Measurements from ENCODE around the gene CLEC16A.

Gene CLEC16A

DNA sequence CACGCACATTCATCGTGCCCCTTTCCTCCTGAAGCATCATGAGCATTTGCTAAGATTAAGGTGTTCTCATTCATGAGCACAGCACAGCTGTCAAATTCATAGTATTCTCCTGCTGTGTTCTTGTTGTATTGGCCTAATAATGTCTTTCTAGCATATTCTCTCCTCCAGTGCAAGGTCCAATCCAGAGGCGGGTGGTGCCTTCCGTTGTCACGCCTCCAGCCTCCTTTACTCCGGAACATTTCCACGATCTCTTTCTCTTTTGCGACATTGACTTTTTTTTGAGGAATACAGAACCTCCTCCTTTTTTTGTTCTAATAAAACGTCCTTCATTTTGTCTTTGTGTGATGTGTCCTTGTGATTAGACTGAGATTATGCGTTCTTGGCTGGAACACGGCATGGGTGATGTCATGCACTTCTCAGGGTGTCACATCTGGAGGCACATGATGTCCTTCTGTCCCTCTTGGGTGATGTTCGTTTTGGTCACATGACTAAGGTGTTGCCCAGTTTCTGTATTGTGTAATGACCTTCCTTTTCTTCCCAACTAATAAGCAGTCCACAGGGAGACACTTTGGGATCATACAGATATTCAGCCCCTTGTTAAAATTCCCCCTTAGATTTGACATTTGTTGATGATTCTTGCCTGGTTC, 66.3 kb downstream of the CLEC16A start:
- no peak overlapping the region for H3K4me3 ChIP-seq (ENCODE audit: low read length)
- no peak for TF ChIP-seq ZNF274 (IDR thresholded peaks at IDR 0.05; ENCODE audit: low read depth, low read length)

- no peak overlapping the region for H3K4me3 ChIP-seq (ENCODE audit: low read length)
- no peak for TF ChIP-seq ZNF274 (IDR thresholded peaks at IDR 0.05; ENCODE audit: low read depth, low read length)
Observed at GRCh38 chr16:11011326-11011725, 67.0 kb downstream of the CLEC16A start.

DNA sequence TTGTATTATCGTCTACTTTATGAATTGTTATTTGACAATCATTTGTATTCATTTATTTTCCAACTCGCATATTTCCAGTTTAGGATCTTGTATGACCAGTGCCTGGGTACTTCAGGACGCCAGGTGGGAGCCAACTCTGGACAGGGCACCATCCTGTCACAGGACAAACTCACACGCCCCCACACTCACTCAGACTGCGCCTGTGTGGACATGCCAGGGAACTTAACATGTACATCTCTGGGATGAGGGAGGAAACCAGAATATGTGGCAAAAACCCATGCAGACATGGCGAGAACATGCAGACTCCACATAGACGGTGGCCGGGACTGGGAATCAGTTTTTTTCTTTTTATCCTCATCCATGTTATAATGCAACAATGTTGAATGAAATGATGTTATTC, 68.5 kb downstream of the CLEC16A start:
- TF ChIP-seq ZNF274 (IDR thresholded peaks at IDR 0.05; ENCODE audit: low read depth, low read length), result no peak
- no peak overlapping the region for H3K4me3 ChIP-seq (ENCODE audit: low read length)

- TF ChIP-seq ZNF274 (IDR thresholded peaks at IDR 0.05; ENCODE audit: low read depth, low read length), result no peak
- no peak overlapping the region for H3K4me3 ChIP-seq (ENCODE audit: low read length)
Observed at GRCh38 chr16:11014136-11014535, 69.8 kb downstream of the CLEC16A start.

GRCh38 chr16:11015076-11015475, 70.7 kb downstream of the CLEC16A start:
- no peak overlapping the region for H3K4me3 ChIP-seq (ENCODE audit: low read length)
- no peak for TF ChIP-seq ZNF274 (IDR thresholded peaks at IDR 0.05; ENCODE audit: low read depth, low read length)

GRCh38 chr16:11015607-11016006, 71.2 kb downstream of the CLEC16A start:
- no peak overlapping the region for H3K4me3 ChIP-seq (ENCODE audit: low read length)
- TF ChIP-seq ZNF274 (IDR thresholded peaks at IDR 0.05; ENCODE audit: low read depth, low read length), result no peak

DNA sequence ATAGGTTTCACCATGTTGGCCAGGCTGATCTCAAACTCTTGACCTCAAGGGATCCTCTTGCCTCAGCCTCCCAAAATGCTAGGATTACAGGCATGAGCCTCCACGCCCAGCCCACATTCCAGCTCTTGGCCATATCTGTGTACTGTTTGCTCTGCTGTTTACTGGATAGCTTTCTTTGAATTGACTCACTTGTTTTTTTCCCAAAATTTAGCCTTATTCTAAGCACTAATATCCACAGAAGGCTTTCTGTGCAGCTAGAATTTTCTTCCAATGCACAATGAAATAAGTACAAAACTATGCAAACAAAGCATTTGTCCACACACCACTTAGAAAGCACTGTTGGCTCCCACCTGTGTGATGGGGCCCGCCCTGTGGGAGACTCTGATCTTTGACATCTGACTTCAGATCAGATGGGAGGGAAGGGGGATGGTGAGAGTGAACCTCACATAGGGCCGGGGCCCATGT, 72.2 kb downstream of the CLEC16A start:
- TF ChIP-seq ZNF274 (IDR thresholded peaks at IDR 0.05; ENCODE audit: low read depth, low read length), result no peak
- H3K4me3 ChIP-seq (ENCODE audit: low read length), result no peak overlapping the region

GRCh38 chr16:11016993-11017392, 72.6 kb downstream of the CLEC16A start:
- H3K4me3 ChIP-seq (ENCODE audit: low read length), result no peak overlapping the region
- no peak for TF ChIP-seq ZNF274 (IDR thresholded peaks at IDR 0.05; ENCODE audit: low read depth, low read length)

GRCh38 chr16:11017499-11017898, 73.1 kb downstream of the CLEC16A start:
- H3K4me3 ChIP-seq (ENCODE audit: low read length), result no peak overlapping the region
- no peak for TF ChIP-seq ZNF274 (IDR thresholded peaks at IDR 0.05; ENCODE audit: low read depth, low read length)

GRCh38 chr16:11020388-11020787, 76.0 kb downstream of the CLEC16A start:
- no peak for TF ChIP-seq ZNF274 (IDR thresholded peaks at IDR 0.05; ENCODE audit: low read depth, low read length)
- H3K4me3 ChIP-seq (ENCODE audit: low read length), result no peak overlapping the region

DNA sequence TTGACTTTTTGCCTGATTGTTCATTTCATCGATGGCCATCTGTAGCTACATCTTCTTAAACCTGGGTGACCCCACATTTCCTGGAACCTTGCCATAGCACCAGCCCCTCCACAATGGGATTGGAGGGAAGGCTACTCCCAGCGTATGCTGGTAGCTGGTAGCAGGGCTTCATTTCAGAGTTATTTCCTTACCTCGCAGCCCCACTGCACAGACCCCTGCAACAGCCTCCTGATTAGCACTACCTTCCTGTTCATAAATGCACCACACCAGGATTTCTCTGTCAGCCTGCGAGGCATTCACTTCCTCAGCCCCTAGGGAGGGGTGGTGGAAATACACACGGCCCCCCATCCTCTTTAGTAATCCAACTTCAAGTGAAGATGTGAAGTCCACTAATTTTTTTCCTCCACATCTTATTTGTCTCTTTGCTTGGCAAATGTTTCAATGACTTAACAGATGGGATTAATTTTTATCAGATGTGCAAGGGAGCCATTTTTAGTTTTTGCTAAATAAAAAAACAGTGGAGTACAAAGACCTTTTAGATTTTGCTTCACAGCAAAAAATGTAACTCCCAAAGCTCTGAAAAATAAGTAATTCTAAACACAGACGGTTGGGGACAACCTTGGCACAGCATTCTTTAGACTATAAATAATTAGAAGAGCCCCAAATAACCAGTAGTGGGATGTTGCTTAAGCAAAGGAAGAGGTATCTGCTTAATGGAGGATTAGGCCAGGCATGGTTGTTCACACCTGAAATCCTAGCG, 76.6 kb downstream of the CLEC16A start:
- no peak overlapping the region for H3K4me3 ChIP-seq (ENCODE audit: low read length)
- no peak for TF ChIP-seq ZNF274 (IDR thresholded peaks at IDR 0.05; ENCODE audit: low read depth, low read length)

- no peak overlapping the region for H3K4me3 ChIP-seq (ENCODE audit: low read length)
- no peak for TF ChIP-seq ZNF274 (IDR thresholded peaks at IDR 0.05; ENCODE audit: low read depth, low read length)
Observed at GRCh38 chr16:11022002-11022401, 77.6 kb downstream of the CLEC16A start.

- no peak for TF ChIP-seq ZNF274 (IDR thresholded peaks at IDR 0.05; ENCODE audit: low read depth, low read length)
- no peak overlapping the region for H3K4me3 ChIP-seq (ENCODE audit: low read length)
Observed at GRCh38 chr16:11023262-11024039, 79.1 kb downstream of the CLEC16A start.

DNA sequence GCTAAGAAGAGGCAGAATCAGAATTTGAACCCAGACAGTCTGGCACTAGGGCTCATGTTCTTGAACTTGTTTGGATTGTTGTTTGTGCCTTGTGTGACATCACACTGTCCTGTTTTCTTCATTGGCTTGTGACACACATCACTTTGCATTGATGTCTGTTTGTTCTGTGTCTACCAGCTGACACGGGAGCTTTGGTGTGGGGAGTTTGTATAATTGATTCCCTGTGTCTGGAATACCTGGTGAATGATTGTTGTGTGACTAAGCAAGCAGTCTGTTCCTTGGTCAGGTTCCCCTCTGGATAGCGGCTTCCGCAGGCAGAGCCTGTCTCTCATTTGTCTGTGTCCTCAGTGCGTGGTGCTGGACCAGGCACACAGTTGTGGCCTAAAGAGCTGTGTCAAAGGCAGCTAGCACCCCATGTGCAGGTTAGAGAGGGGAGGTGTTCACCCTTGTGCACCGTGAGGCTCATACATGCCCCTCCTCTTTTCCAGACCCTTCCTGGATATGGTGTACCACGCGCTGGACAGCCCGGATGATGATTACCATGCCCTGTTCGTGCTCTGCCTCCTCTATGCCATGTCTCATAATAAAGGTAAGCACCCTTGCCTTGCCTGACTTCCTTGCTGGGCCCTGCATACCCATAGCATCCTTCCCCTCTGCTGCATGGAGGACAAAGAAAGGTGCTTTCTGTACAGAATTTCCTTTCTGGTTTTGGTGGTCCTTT, 80.1 kb downstream of the CLEC16A start:
- H3K4me3 ChIP-seq (ENCODE audit: low read length), result no peak overlapping the region
- TF ChIP-seq ZNF274 (IDR thresholded peaks at IDR 0.05; ENCODE audit: low read depth, low read length), result no peak

Measured in GM08714 (cell line).